Measurements from ENCODE around the gene RPS6KA2. TPM values are rescaled to one million over a fixed set of nuclear protein-coding genes. Genes with fewer than 3 reads are reported as not detected.
A peak's percentile ranks its signal among the peaks of the same experiment; 100 is the strongest.

The RPS6KA2 gene
- total RNA-seq, 3 donors from 2014 or later (not counting 1 experiment from before 2014, with no cell fraction given): 2.8 to 4.5 (median 2.9) TPM

GRCh38 chr6:166630462-166630861 is 3.4 kb upstream of the RPS6KA2 start:
- H3K36me3 Mint-ChIP-seq: no peaks in the 10 kb centered on the region
- TF ChIP-seq CTCF (IDR thresholded peaks at IDR 0.05): no peak
- peaks cover 42 to 52% of the 10 kb centered on the region in 2 donors for H3K27me3 Mint-ChIP-seq (ENCODE audit: low read depth in 2 of 2)
- H3K4me3 Mint-ChIP-seq: no peak overlapping the region
- H3K9me3 Mint-ChIP-seq: no peaks in the 10 kb centered on the region
- WGBS (ENCODE audit: insufficient coverage): 84% methylated on average over 6 of the region's 6 CpGs
- peaks cover 17% of the 10 kb centered on the region for H3K27me3 ChIP-seq (ENCODE audit: control insufficient read depth, insufficient read depth, low read length)
- DNase-seq (no peak), ATAC-seq (no peak)
- H3K4me1 Mint-ChIP-seq: peaks cover 19 to 29% of the 10 kb centered on the region in 2 donors
- no peaks in the 10 kb centered on the region for H3K36me3 ChIP-seq (ENCODE audit: control insufficient read depth, insufficient read depth, low read length)
- H3K27ac ChIP-seq (ENCODE audit: low read length): no peak overlapping the region
- H3K4me1 ChIP-seq (ENCODE audit: control insufficient read depth, insufficient read depth, low read length): peaks cover 20% of the 10 kb centered on the region
- intact Hi-C loops (cut with micrococcal nuclease): no loop called here
- H3K27ac Mint-ChIP-seq: no peak overlapping the region
- H3K4me3 ChIP-seq (ENCODE audit: low read length): no peak overlapping the region
- H3K9me3 ChIP-seq (ENCODE audit: control insufficient read depth, insufficient read depth, low read length): no peaks in the 10 kb centered on the region

GRCh38 chr6:166629628-166630027 is 2.6 kb upstream of the RPS6KA2 start:
- no peak overlapping the region for H3K27ac ChIP-seq (ENCODE audit: low read length)
- no peak overlapping the region for H3K4me3 ChIP-seq (ENCODE audit: low read length)
- H3K36me3 ChIP-seq (ENCODE audit: control insufficient read depth, insufficient read depth, low read length): no peaks in the 10 kb centered on the region
- no peak for ATAC-seq
- no peak overlapping the region for H3K4me3 Mint-ChIP-seq
- H3K4me1 Mint-ChIP-seq: peaks cover 19 to 29% of the 10 kb centered on the region in 2 donors
- no peak overlapping the region for H3K27ac Mint-ChIP-seq
- peaks cover 20% of the 10 kb centered on the region for H3K4me1 ChIP-seq (ENCODE audit: control insufficient read depth, insufficient read depth, low read length)
- H3K9me3 ChIP-seq (ENCODE audit: control insufficient read depth, insufficient read depth, low read length): no peaks in the 10 kb centered on the region
- no peak for TF ChIP-seq CTCF (IDR thresholded peaks at IDR 0.05)
- peaks cover 20% of the 10 kb centered on the region for H3K27me3 ChIP-seq (ENCODE audit: control insufficient read depth, insufficient read depth, low read length)
- no peaks in the 10 kb centered on the region for H3K36me3 Mint-ChIP-seq
- no peak for DNase-seq
- H3K9me3 Mint-ChIP-seq: no peaks in the 10 kb centered on the region
- peaks cover 42 to 57% of the 10 kb centered on the region in 2 donors for H3K27me3 Mint-ChIP-seq (ENCODE audit: low read depth in 2 of 2)
- 87% methylated on average over 4 of the region's 5 CpGs for WGBS (ENCODE audit: insufficient coverage)
- intact Hi-C loops (cut with micrococcal nuclease): loop anchor here (5.0 to 10.0 kb wide), 3 partner anchors 247 to 375 kb away; partner anchors contain the start of genes MPC1 and RNASET2

GRCh38 chr6:166627875-166628801 is 1.1 kb upstream of the RPS6KA2 start:
- Mint-ChIP-seq H3K4me1 (peaks cover 19 to 29% of the 10 kb centered on the region in 2 donors), H3K9me3 (no peaks in the 10 kb centered on the region), H3K27me3 (ENCODE audit: low read depth in 2 of 2) (peaks cover 41 to 51% of the 10 kb centered on the region in 2 donors), H3K36me3 (no peaks in the 10 kb centered on the region), H3K4me3 (peak overlapping the region; percentile 95), H3K27ac (peak overlapping the region; percentile 36 to 90)
- under 1% methylated on average over 60 of the region's 61 CpGs for WGBS (ENCODE audit: insufficient coverage)
- H3K4me3 ChIP-seq (ENCODE audit: low read length): peak overlapping the region; percentile 59
- H3K36me3 ChIP-seq (ENCODE audit: control insufficient read depth, insufficient read depth, low read length): no peaks in the 10 kb centered on the region
- peak in 2 of 3 donors; percentile 0 to 7 for ATAC-seq
- H3K27me3 ChIP-seq (ENCODE audit: control insufficient read depth, insufficient read depth, low read length): peaks cover 22% of the 10 kb centered on the region
- H3K9me3 ChIP-seq (ENCODE audit: control insufficient read depth, insufficient read depth, low read length): no peaks in the 10 kb centered on the region
- peaks cover 20% of the 10 kb centered on the region for H3K4me1 ChIP-seq (ENCODE audit: control insufficient read depth, insufficient read depth, low read length)
- peak in 1 of 2 donors; percentile 80 for DNase-seq
- intact Hi-C loops (cut with micrococcal nuclease): loop anchor here (1.0 to 10.0 kb wide), 4 partner anchors 211 to 377 kb away; partner anchors contain the start of genes MPC1 and RNASET2
- no peak for TF ChIP-seq CTCF (IDR thresholded peaks at IDR 0.05)
- H3K27ac ChIP-seq (ENCODE audit: low read length): peak overlapping the region; percentile 32

Data from natural killer cell (primary cell).